Natural killer cell (primary cell): Measurements from ENCODE around the gene OR4K2. TPM values are rescaled to one million over a fixed set of nuclear protein-coding genes. Genes with fewer than 3 reads are reported as not detected.
A peak's percentile ranks its signal among the peaks of the same experiment; 100 is the strongest.

Experiments
- ATAC-seq, 3 donors: fragments of 150-1000 bp in 2 of 3; fragments of 200-7000 bp in 1 of 3; cut with Tn5 transposase; 1 replicate in 1 of 3; 2 replicates in 2 of 3; pipeline ENCODE4 v1.10.0; 2021; ENCODE audit warnings: mild to moderate bottlenecking in 2 of 3, moderate library complexity in 2 of 3
- DNase-seq, 2 donors: peaks; one replicate each; pipeline versions ENCODE4 v3.0.0 to v3.0.0-alpha.2; 2013 to 2021; ENCODE audit warnings: mixed read lengths in 1 of 2
- H3K27ac ChIP-seq: one replicate; pipeline ENCODE4 v1.5.1; 2013; ENCODE audit warnings: mild to moderate bottlenecking, low read length
- H3K27me3 ChIP-seq: one replicate; pipeline ENCODE4 v1.6.1; 2013; ENCODE audit warnings: low read length; ENCODE audit not compliant: control insufficient read depth, insufficient read depth
- H3K36me3 ChIP-seq: one replicate; pipeline ENCODE4 v1.6.1; 2013; ENCODE audit warnings: low read length; ENCODE audit not compliant: control insufficient read depth, insufficient read depth
- H3K4me1 ChIP-seq: one replicate; pipeline ENCODE4 v1.6.1; 2013; ENCODE audit warnings: low read length; ENCODE audit not compliant: control insufficient read depth, insufficient read depth
- H3K4me3 ChIP-seq: one replicate; pipeline ENCODE4 v1.5.1; 2013; ENCODE audit warnings: low read length
- H3K9me3 ChIP-seq: one replicate; pipeline ENCODE4 v1.6.1; 2013; ENCODE audit warnings: low read length; ENCODE audit not compliant: control insufficient read depth, insufficient read depth
- H3K27ac Mint-ChIP-seq, 2 donors: one replicate each; pipeline ENCODE4 v1.8.0; 2022; ENCODE audit warnings: mild to moderate bottlenecking in 2 of 2, mixed read lengths in 2 of 2, moderate library complexity in 1 of 2
- H3K27me3 Mint-ChIP-seq, 2 donors: one replicate each; pipeline ENCODE4 v1.8.0; 2022; ENCODE audit warnings: low read depth in 2 of 2, mixed read lengths in 2 of 2
- H3K36me3 Mint-ChIP-seq: one replicate; pipeline ENCODE4 v1.8.0; 2022; ENCODE audit warnings: mixed read lengths
- H3K4me1 Mint-ChIP-seq, 2 donors: one replicate each; pipeline ENCODE4 v1.8.0; 2022; ENCODE audit warnings: mixed read lengths in 2 of 2
- H3K4me3 Mint-ChIP-seq: one replicate; pipeline ENCODE4 v1.8.0; 2022; ENCODE audit warnings: mild to moderate bottlenecking, moderate library complexity, mixed read lengths
- H3K9me3 Mint-ChIP-seq, 2 donors: one replicate each; pipeline ENCODE4 v1.8.0; 2022; ENCODE audit warnings: mixed read lengths in 2 of 2
- WGBS: methylation state at CpG from one replicate; pipeline ENCODE4 v1.1.7; 2013; ENCODE audit warnings: missing lambda C conversion rate; ENCODE audit not compliant: insufficient coverage; 5-methylcytosine and 5-hydroxymethylcytosine counted together
- intact Hi-C: fragments of 100-400 bp; cut with micrococcal nuclease; formaldehyde crosslinking; loops from one replicate; pipeline ENCODE4 v1.14.2; 2022
- total RNA-seq, 4 donors: library from RNA; stranded (reverse); fragments of 120-200 nt in 1 of 4; gene quantifications; one replicate each; pipeline versions ENCODE4 v1.2.3 to v1.2.4, GENCODE V29; 2013 to 2022
- TF ChIP-seq, protein P1 (sequence below): fragments of 200-600 bp; IDR thresholded peaks from one replicate; pipeline ENCODE4 v1.8.0; 2022; ENCODE audit warnings: antibody characterized with exemption

The OR4K2 gene
- total RNA-seq, 3 donors from 2014 or later (not counting 1 experiment from before 2014, with no cell fraction given) = not detected

GRCh38 chr14:19878029-19878642 is 3.2 kb downstream of the OR4K2 start:
- no peak overlapping the region for H3K4me3 ChIP-seq
- H3K27me3 ChIP-seq = no peaks in the 10 kb centered on the region
- H3K27me3 Mint-ChIP-seq = no peaks in the 10 kb centered on the region
- no peak overlapping the region for H3K27ac Mint-ChIP-seq
- TF ChIP-seq, protein P1, sequence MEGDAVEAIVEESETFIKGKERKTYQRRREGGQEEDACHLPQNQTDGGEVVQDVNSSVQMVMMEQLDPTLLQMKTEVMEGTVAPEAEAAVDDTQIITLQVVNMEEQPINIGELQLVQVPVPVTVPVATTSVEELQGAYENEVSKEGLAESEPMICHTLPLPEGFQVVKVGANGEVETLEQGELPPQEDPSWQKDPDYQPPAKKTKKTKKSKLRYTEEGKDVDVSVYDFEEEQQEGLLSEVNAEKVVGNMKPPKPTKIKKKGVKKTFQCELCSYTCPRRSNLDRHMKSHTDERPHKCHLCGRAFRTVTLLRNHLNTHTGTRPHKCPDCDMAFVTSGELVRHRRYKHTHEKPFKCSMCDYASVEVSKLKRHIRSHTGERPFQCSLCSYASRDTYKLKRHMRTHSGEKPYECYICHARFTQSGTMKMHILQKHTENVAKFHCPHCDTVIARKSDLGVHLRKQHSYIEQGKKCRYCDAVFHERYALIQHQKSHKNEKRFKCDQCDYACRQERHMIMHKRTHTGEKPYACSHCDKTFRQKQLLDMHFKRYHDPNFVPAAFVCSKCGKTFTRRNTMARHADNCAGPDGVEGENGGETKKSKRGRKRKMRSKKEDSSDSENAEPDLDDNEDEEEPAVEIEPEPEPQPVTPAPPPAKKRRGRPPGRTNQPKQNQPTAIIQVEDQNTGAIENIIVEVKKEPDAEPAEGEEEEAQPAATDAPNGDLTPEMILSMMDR = peak; percentile 51
- DNase-seq (peak in 1 of 2 donors; percentile 34), ATAC-seq (no peak)
- intact Hi-C loops = no loop called here
- H3K27ac ChIP-seq = no peak overlapping the region
- H3K4me1 Mint-ChIP-seq = no peaks in the 10 kb centered on the region
- H3K36me3 Mint-ChIP-seq = no peaks in the 10 kb centered on the region
- no peaks in the 10 kb centered on the region for H3K4me1 ChIP-seq
- peaks cover 0 to 2% of the 10 kb centered on the region in 2 donors for H3K9me3 Mint-ChIP-seq
- no peaks in the 10 kb centered on the region for H3K36me3 ChIP-seq
- H3K4me3 Mint-ChIP-seq = no peak overlapping the region
- no peaks in the 10 kb centered on the region for H3K9me3 ChIP-seq

GRCh38 chr14:19895282-19895681 is 20.3 kb downstream of the OR4K2 start:
- intact Hi-C loops = no loop called here
- H3K27ac Mint-ChIP-seq = no peak overlapping the region

GRCh38 chr14:19900999-19901398 is 26.1 kb downstream of the OR4K2 start:
- H3K36me3 Mint-ChIP-seq = peaks cover 11% of the 10 kb centered on the region
- no peaks in the 10 kb centered on the region for H3K27me3 ChIP-seq
- no peaks in the 10 kb centered on the region for H3K4me1 Mint-ChIP-seq
- H3K4me1 ChIP-seq = no peaks in the 10 kb centered on the region
- no peak overlapping the region for H3K27ac ChIP-seq
- WGBS = 69% methylated on average over 3 of the region's 3 CpGs
- DNase-seq (no peak), ATAC-seq (no peak)
- no peak overlapping the region for H3K4me3 Mint-ChIP-seq
- no peaks in the 10 kb centered on the region for H3K36me3 ChIP-seq
- no peaks in the 10 kb centered on the region for H3K27me3 Mint-ChIP-seq
- H3K9me3 ChIP-seq = peaks cover 6% of the 10 kb centered on the region
- TF ChIP-seq, protein P1 = no peak
- H3K9me3 Mint-ChIP-seq = peaks cover 12 to 19% of the 10 kb centered on the region in 2 donors
- intact Hi-C loops = no loop called here
- no peak overlapping the region for H3K27ac Mint-ChIP-seq
- no peak overlapping the region for H3K4me3 ChIP-seq

More at GRCh38 chr14:19895282-19895681, 20.3 kb downstream of the OR4K2 start:
- 53% methylated on average over 2 of the region's 2 CpGs for WGBS
- Histone ChIP-seq H3K27me3 (no peaks in the 10 kb centered on the region), H3K9me3 (peaks cover 42% of the 10 kb centered on the region), H3K36me3 (no peaks in the 10 kb centered on the region), H3K4me1 (no peaks in the 10 kb centered on the region), H3K27ac (no peak overlapping the region), H3K4me3 (no peak overlapping the region)
- H3K4me1 Mint-ChIP-seq = no peaks in the 10 kb centered on the region
- H3K27me3 Mint-ChIP-seq = no peaks in the 10 kb centered on the region
- peaks cover 15 to 18% of the 10 kb centered on the region in 2 donors for H3K9me3 Mint-ChIP-seq
- DNase-seq (no peak), ATAC-seq (no peak)
- H3K36me3 Mint-ChIP-seq = peaks cover 11% of the 10 kb centered on the region
- no peak overlapping the region for H3K4me3 Mint-ChIP-seq
- TF ChIP-seq, protein P1 = no peak

- WGBS = 73% methylated on average over 4 of the region's 4 CpGs
- no peaks in the 10 kb centered on the region for H3K27me3 Mint-ChIP-seq
- H3K4me1 ChIP-seq = no peaks in the 10 kb centered on the region
- H3K27me3 ChIP-seq = no peaks in the 10 kb centered on the region
- intact Hi-C loops = no loop called here
- H3K36me3 ChIP-seq = no peaks in the 10 kb centered on the region
- peaks cover 4% of the 10 kb centered on the region for H3K36me3 Mint-ChIP-seq
- TF ChIP-seq, protein P1 = no peak
- no peak for DNase-seq
- peaks cover 4 to 21% of the 10 kb centered on the region in 2 donors for H3K9me3 Mint-ChIP-seq
- H3K27ac Mint-ChIP-seq = no peak overlapping the region
- ATAC-seq = no peak
- H3K4me3 ChIP-seq = no peak overlapping the region
- no peak overlapping the region for H3K27ac ChIP-seq
- no peak overlapping the region for H3K4me3 Mint-ChIP-seq
- no peaks in the 10 kb centered on the region for H3K4me1 Mint-ChIP-seq
- H3K9me3 ChIP-seq = peaks cover 4% of the 10 kb centered on the region
Observed at GRCh38 chr14:19902409-19902808, 27.5 kb downstream of the OR4K2 start.
